Prostate gland (tissue), 2 donors: ENCODE results near the gene DXO.
"Not testable (repeated sequence)": the region's sequence is repeated elsewhere in the genome, so short reads cannot be mapped to it uniquely, and the experiment has no call there.

Experiments
- CTCF ChIP-seq, 4 experiments: fragments of 200-600 bp in 2 of 4; fragments of 450-650 bp in 2 of 4; sonication (generic) in 2 of 4; IDR thresholded peaks; 1 replicate in 3 of 4; 2 replicates in 1 of 4; pipeline ENCODE4 v1.5.1; 2016 to 2019; ENCODE audit warnings: antibody characterized with exemption in 4 of 4, mild to moderate bottlenecking in 2 of 4, moderate library complexity in 2 of 4
- POLR2A ChIP-seq: fragments of 450-650 bp; IDR thresholded peaks from one replicate; pipeline ENCODE4 v1.6.1; 2016; ENCODE audit warnings: antibody characterized with exemption, mild to moderate bottlenecking
- POLR2AphosphoS5 ChIP-seq: sonication (generic); formaldehyde crosslinking; IDR thresholded peaks from one replicate; pipeline ENCODE4 v1.6.1; 2017; ENCODE audit warnings: antibody characterized with exemption

GRCh38 chr6:31980195-31980876, 8.4 kb upstream of the DXO start:
- not testable (repeated sequence) for TF ChIP-seq POLR2A; CTCF (IDR thresholded peaks at IDR 0.05); POLR2AphosphoS5
